Osteoblast (primary cell): Measurements from ENCODE around the gene TFDP2. TPM values are rescaled to one million over a fixed set of nuclear protein-coding genes. Genes with fewer than 3 reads are reported as not detected.
A peak's percentile ranks its signal among the peaks of the same experiment; 100 is the strongest.

Source experiments
- DNase-seq: peaks from one replicate; pipeline ENCODE4 v3.0.0; 2011; ENCODE audit warnings: low spot score, mixed read lengths; ENCODE audit not compliant: insufficient read length; ENCODE audit errors: missing footprints
- H2AFZ ChIP-seq: 2 replicates; pipeline ENCODE4 v1.6.0; 2011; ENCODE audit warnings: mild to moderate bottlenecking, low read length
- H3K27ac ChIP-seq: 2 replicates; pipeline ENCODE4 v1.5.1; 2011; ENCODE audit warnings: mild to moderate bottlenecking, low read depth, low read length, moderate library complexity
- H3K27me3 ChIP-seq: 2 replicates; pipeline ENCODE4 v1.6.0; 2012; ENCODE audit warnings: mild to moderate bottlenecking, control low read depth, inconsistent platforms, low read length, moderate library complexity; ENCODE audit not compliant: insufficient read depth
- H3K36me3 ChIP-seq: 2 replicates; pipeline ENCODE4 v1.5.1; 2011; ENCODE audit warnings: mild to moderate bottlenecking, low read length, control low read depth, moderate library complexity; ENCODE audit not compliant: insufficient read depth
- H3K4me1 ChIP-seq: 2 replicates; pipeline ENCODE4 v1.5.1; 2011; ENCODE audit warnings: mild to moderate bottlenecking, low read length, control low read depth, moderate library complexity; ENCODE audit not compliant: insufficient read depth
- H3K4me2 ChIP-seq: 2 replicates; pipeline ENCODE4 v1.6.0; 2011; ENCODE audit warnings: mild to moderate bottlenecking, low read length; ENCODE audit not compliant: insufficient read depth
- H3K4me3 ChIP-seq: fragments of 200-600 bp; sonication (generic); 3 replicates; pipeline ENCODE4 v1.5.1; 2012; ENCODE audit warnings: mild to moderate bottlenecking, low read length, inconsistent platforms; ENCODE audit not compliant: insufficient read depth
- H3K79me2 ChIP-seq: 2 replicates; pipeline ENCODE4 v1.6.0; 2012; ENCODE audit warnings: mild to moderate bottlenecking, low read length, control low read depth, inconsistent platforms; ENCODE audit not compliant: insufficient read depth
- H3K9me3 ChIP-seq: 2 replicates; pipeline ENCODE4 v1.5.1; 2011; ENCODE audit warnings: low read depth, low read length, control low read depth
- H4K20me1 ChIP-seq: 2 replicates; pipeline ENCODE4 v1.6.0; 2012; ENCODE audit warnings: mild to moderate bottlenecking, low read length, control low read depth; ENCODE audit not compliant: insufficient read depth
- CTCF ChIP-seq: IDR thresholded peaks from 2 replicates; pipeline ENCODE4 v1.5.1; 2011; ENCODE audit warnings: mild to moderate bottlenecking, low read depth, low read length, moderate library complexity; ENCODE audit errors: extremely low read depth
- total RNA-seq: library from RNA; depleted of rRNA; stranded (reverse); fragments of >200 nt; gene quantifications from 2 replicates; pipeline ENCODE4 v1.2.3, GENCODE V29; 2012

Gene TFDP2
- total RNA-seq, 1 donor = 41.6 TPM

DNA sequence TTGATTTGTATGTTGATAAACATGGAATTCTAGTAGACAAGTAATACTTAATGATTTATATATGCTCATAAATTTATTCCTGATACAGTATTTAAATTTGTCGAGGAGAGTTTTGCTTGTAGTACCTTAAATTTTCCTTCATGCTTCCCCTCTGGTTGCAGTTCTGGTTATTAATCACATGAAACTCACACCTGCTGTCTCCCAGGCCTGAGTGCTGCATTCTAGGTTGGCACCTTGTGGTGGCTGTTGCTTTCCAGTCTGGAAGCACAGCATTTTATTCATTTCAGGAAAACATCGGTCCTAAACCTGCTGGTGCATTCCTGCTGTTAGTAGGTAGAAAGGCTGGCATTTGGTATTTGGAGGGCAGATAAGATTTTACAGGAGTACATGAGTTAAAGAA is 228.0 kb downstream of the TFDP2 start:
- DNase-seq = no peak
- no peaks in the 10 kb centered on the region for H3K79me2 ChIP-seq
- no peak overlapping the region for H3K4me3 ChIP-seq
- no peaks in the 10 kb centered on the region for H3K27me3 ChIP-seq
- H3K9me3 ChIP-seq = no peaks in the 10 kb centered on the region
- no peak overlapping the region for H3K27ac ChIP-seq
- no peak overlapping the region for H3K4me2 ChIP-seq
- no peak overlapping the region for H2AFZ ChIP-seq
- no peaks in the 10 kb centered on the region for H4K20me1 ChIP-seq
- TF ChIP-seq CTCF = no peak
- H3K4me1 ChIP-seq = no peaks in the 10 kb centered on the region
- H3K36me3 ChIP-seq = peaks cover 22% of the 10 kb centered on the region

DNA sequence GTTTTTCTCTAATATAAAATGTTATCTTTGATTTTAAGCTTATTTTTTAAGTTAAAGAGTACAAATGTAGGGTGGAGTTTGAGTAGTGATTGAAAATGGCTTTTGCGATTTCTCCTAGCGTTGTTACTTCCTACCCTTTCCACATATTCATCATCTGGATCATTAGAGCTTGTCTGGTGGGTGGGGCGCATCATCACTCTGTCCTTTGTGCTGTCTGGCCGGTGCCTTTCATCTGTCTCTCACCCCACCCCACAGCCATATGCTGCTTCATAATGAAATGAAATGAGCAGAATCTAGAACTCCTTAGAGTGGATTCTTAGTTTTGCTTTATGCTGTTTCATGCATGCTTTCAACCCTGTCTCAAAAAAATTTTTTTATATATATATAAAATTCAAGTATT is 228.6 kb downstream of the TFDP2 start:
- Histone ChIP-seq H3K27ac (no peak overlapping the region), H3K36me3 (peaks cover 22% of the 10 kb centered on the region), H3K27me3 (no peaks in the 10 kb centered on the region), H3K4me3 (no peak overlapping the region), H4K20me1 (no peaks in the 10 kb centered on the region), H3K4me1 (no peaks in the 10 kb centered on the region), H3K79me2 (no peaks in the 10 kb centered on the region), H3K4me2 (no peak overlapping the region), H3K9me3 (no peaks in the 10 kb centered on the region), H2AFZ (no peak overlapping the region)
- no peak for TF ChIP-seq CTCF
- DNase-seq = no peak

GRCh38 chr3:141915766-141916165 is 233.6 kb downstream of the TFDP2 start:
- no peaks in the 10 kb centered on the region for H4K20me1 ChIP-seq
- no peak for DNase-seq
- H3K36me3 ChIP-seq = peaks cover 28% of the 10 kb centered on the region
- H2AFZ ChIP-seq = no peak overlapping the region
- no peak overlapping the region for H3K4me3 ChIP-seq
- H3K4me1 ChIP-seq = no peaks in the 10 kb centered on the region
- TF ChIP-seq CTCF = no peak
- no peak overlapping the region for H3K4me2 ChIP-seq
- H3K27ac ChIP-seq = no peak overlapping the region
- H3K9me3 ChIP-seq = no peaks in the 10 kb centered on the region
- H3K79me2 ChIP-seq = peaks cover 2% of the 10 kb centered on the region
- no peaks in the 10 kb centered on the region for H3K27me3 ChIP-seq

DNA sequence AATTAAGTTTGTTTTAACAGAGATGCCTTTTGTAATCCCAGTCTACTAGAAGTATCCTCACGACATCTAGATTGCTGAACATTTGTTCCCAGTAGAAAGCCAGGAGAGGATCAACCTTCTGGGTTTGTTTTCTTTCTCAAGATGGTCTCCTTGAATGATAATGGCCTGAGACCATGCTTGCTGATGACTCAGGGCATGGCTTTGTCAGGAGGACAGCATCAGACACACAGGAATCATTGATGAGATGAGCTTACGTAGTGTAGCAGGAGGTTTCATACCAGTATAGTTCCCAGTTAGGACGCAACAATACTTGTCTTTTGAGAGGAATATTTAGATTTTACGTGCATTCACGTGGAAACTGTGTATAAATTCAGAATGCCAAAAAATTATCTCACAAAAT is 234.3 kb downstream of the TFDP2 start:
- Histone ChIP-seq H3K4me1 (no peaks in the 10 kb centered on the region), H3K4me3 (no peak overlapping the region), H4K20me1 (no peaks in the 10 kb centered on the region), H3K79me2 (peaks cover 2% of the 10 kb centered on the region), H3K36me3 (peaks cover 28% of the 10 kb centered on the region), H3K27ac (peak overlapping the region; percentile 11), H3K9me3 (no peaks in the 10 kb centered on the region), H3K27me3 (no peaks in the 10 kb centered on the region), H3K4me2 (no peak overlapping the region), H2AFZ (no peak overlapping the region)
- no peak for DNase-seq
- TF ChIP-seq CTCF = no peak
